Activated CD8-positive, alpha-beta T cell treated with anti-CD3 and anti-CD28 coated beads for 36 hours (primary cell): ENCODE results near the gene MEGF11. TPM values are rescaled to one million over a fixed set of nuclear protein-coding genes. Genes with fewer than 3 reads are reported as not detected.

ENCODE experiments used
- ATAC-seq: fragments of 200-7000 bp; cut with Tn5 transposase; one replicate; pipeline ENCODE4 v1.10.0; 2021; ENCODE audit warnings: mild to moderate bottlenecking, moderate library complexity
- CTCF ChIA-PET: fragments of 350-600 bp; sonication (Branson Sonifier 250); formaldehyde crosslinking; loops from one replicate; lab custom pipeline; 2021; ENCODE audit warnings: antibody characterized with exemption; lab: Charles Lee
- POLR2A ChIA-PET: fragments of 350-600 bp; sonication (Branson Sonifier 250); formaldehyde crosslinking; loops from one replicate; lab custom pipeline; 2021; ENCODE audit warnings: antibody characterized with exemption; lab: Charles Lee
- DNase-seq: peaks from one replicate; pipeline ENCODE4 v3.0.0-alpha.2; 2020
- H3K27ac Mint-ChIP-seq: one replicate; pipeline ENCODE4 v1.8.0; 2021; ENCODE audit warnings: mild to moderate bottlenecking, mixed read lengths
- H3K27me3 Mint-ChIP-seq: one replicate; pipeline ENCODE4 v1.8.0; 2021; ENCODE audit warnings: mixed read lengths
- H3K36me3 Mint-ChIP-seq: one replicate; pipeline ENCODE4 v1.8.0; 2021; ENCODE audit warnings: low read depth, mixed read lengths
- H3K4me1 Mint-ChIP-seq: one replicate; pipeline ENCODE4 v1.8.0; 2021; ENCODE audit warnings: low read depth, mixed read lengths
- H3K4me3 Mint-ChIP-seq: one replicate; pipeline ENCODE4 v1.8.0; 2021; ENCODE audit warnings: mild to moderate bottlenecking, moderate library complexity, mixed read lengths
- H3K9me3 Mint-ChIP-seq: one replicate; pipeline ENCODE4 v1.8.0; 2021; ENCODE audit warnings: mixed read lengths
- CTCF ChIP-seq: fragments of 200-600 bp; IDR thresholded peaks from one replicate; pipeline ENCODE4 v1.8.0; 2022; ENCODE audit warnings: antibody characterized with exemption, mild to moderate bottlenecking
- intact Hi-C: fragments of 100-400 bp; cut with micrococcal nuclease; formaldehyde crosslinking; loops from one replicate; pipeline ENCODE4 v1.10.0; 2022
- total RNA-seq, 2 experiments: library from RNA; stranded (reverse); gene quantifications; one replicate each; pipeline ENCODE4 v1.2.3, GENCODE V29; 2021

Gene MEGF11
- total RNA-seq, 2 experiments from 2014 or later = not detected

GRCh38 chr15:65970937-65971740, 282.4 kb downstream of the MEGF11 start:
- no peak for TF ChIP-seq CTCF
- DNase-seq = no peak
- Mint-ChIP-seq H3K36me3 (no peaks in the 10 kb centered on the region), H3K4me1 (no peaks in the 10 kb centered on the region), H3K27me3 (peaks cover 26% of the 10 kb centered on the region), H3K9me3 (no peaks in the 10 kb centered on the region), H3K4me3 (no peak overlapping the region), H3K27ac (no peak overlapping the region)
- CTCF ChIA-PET = no interaction called here
- ATAC-seq = no peak
- POLR2A ChIA-PET = no interaction called here
- intact Hi-C loops = no loop called here

- no peaks in the 10 kb centered on the region for H3K9me3 Mint-ChIP-seq
- no peak overlapping the region for H3K4me3 Mint-ChIP-seq
- intact Hi-C loops = no loop called here
- H3K4me1 Mint-ChIP-seq = no peaks in the 10 kb centered on the region
- no peaks in the 10 kb centered on the region for H3K36me3 Mint-ChIP-seq
- H3K27ac Mint-ChIP-seq = no peak overlapping the region
- TF ChIP-seq CTCF = no peak
- ChIA-PET POLR2A (no interaction called here), CTCF (no interaction called here)
- peaks cover 26% of the 10 kb centered on the region for H3K27me3 Mint-ChIP-seq
- ATAC-seq = no peak
- no peak for DNase-seq
Observed at GRCh38 chr15:65969865-65970816, 283.4 kb downstream of the MEGF11 start.

GRCh38 chr15:65968511-65968910, 285.0 kb downstream of the MEGF11 start:
- no peak for TF ChIP-seq CTCF
- DNase-seq = no peak
- Mint-ChIP-seq H3K4me3 (no peak overlapping the region), H3K4me1 (no peaks in the 10 kb centered on the region), H3K9me3 (no peaks in the 10 kb centered on the region), H3K27me3 (peaks cover 21% of the 10 kb centered on the region), H3K36me3 (no peaks in the 10 kb centered on the region), H3K27ac (no peak overlapping the region)
- intact Hi-C loops = no loop called here
- ChIA-PET CTCF (no interaction called here), POLR2A (no interaction called here)
- ATAC-seq = no peak

- no peak for ATAC-seq
- TF ChIP-seq CTCF = no peak
- Mint-ChIP-seq H3K27ac (no peak overlapping the region), H3K9me3 (no peaks in the 10 kb centered on the region), H3K4me3 (no peak overlapping the region), H3K27me3 (peaks cover 14% of the 10 kb centered on the region), H3K36me3 (no peaks in the 10 kb centered on the region), H3K4me1 (no peaks in the 10 kb centered on the region)
- intact Hi-C loops = no loop called here
- POLR2A ChIA-PET = no interaction called here
- no peak for DNase-seq
- CTCF ChIA-PET = no interaction called here
Observed at GRCh38 chr15:65964792-65965433, 288.6 kb downstream of the MEGF11 start.
